Activated CD8-positive, alpha-beta T cell treated with anti-CD3 and anti-CD28 coated beads for 36 hours (primary cell): ENCODE measurements around the gene USP49. TPM values are rescaled to one million over a fixed set of nuclear protein-coding genes. Genes with fewer than 3 reads are reported as not detected.

Experiments used
- ATAC-seq: fragments of 200-7000 bp; cut with Tn5 transposase; one replicate; pipeline ENCODE4 v1.10.0; 2021; ENCODE audit warnings: mild to moderate bottlenecking, moderate library complexity
- CTCF ChIA-PET: fragments of 350-600 bp; sonication (Branson Sonifier 250); formaldehyde crosslinking; loops from one replicate; lab custom pipeline; 2021; ENCODE audit warnings: antibody characterized with exemption; lab: Charles Lee
- POLR2A ChIA-PET: fragments of 350-600 bp; sonication (Branson Sonifier 250); formaldehyde crosslinking; loops from one replicate; lab custom pipeline; 2021; ENCODE audit warnings: antibody characterized with exemption; lab: Charles Lee
- DNase-seq: peaks from one replicate; pipeline ENCODE4 v3.0.0-alpha.2; 2020
- H3K27ac Mint-ChIP-seq: one replicate; pipeline ENCODE4 v1.8.0; 2021; ENCODE audit warnings: mild to moderate bottlenecking, mixed read lengths
- H3K27me3 Mint-ChIP-seq: one replicate; pipeline ENCODE4 v1.8.0; 2021; ENCODE audit warnings: mixed read lengths
- H3K36me3 Mint-ChIP-seq: one replicate; pipeline ENCODE4 v1.8.0; 2021; ENCODE audit warnings: low read depth, mixed read lengths
- H3K4me1 Mint-ChIP-seq: one replicate; pipeline ENCODE4 v1.8.0; 2021; ENCODE audit warnings: low read depth, mixed read lengths
- H3K4me3 Mint-ChIP-seq: one replicate; pipeline ENCODE4 v1.8.0; 2021; ENCODE audit warnings: mild to moderate bottlenecking, moderate library complexity, mixed read lengths
- H3K9me3 Mint-ChIP-seq: one replicate; pipeline ENCODE4 v1.8.0; 2021; ENCODE audit warnings: mixed read lengths
- CTCF ChIP-seq: fragments of 200-600 bp; IDR thresholded peaks from one replicate; pipeline ENCODE4 v1.8.0; 2022; ENCODE audit warnings: antibody characterized with exemption, mild to moderate bottlenecking
- intact Hi-C: fragments of 100-400 bp; cut with micrococcal nuclease; formaldehyde crosslinking; loops from one replicate; pipeline ENCODE4 v1.10.0; 2022
- total RNA-seq, 2 experiments: library from RNA; stranded (reverse); gene quantifications; one replicate each; pipeline ENCODE4 v1.2.3, GENCODE V29; 2021

The USP49 gene
- total RNA-seq, 2 experiments from 2014 or later, result 5.7 to 5.9 TPM

- POLR2A ChIA-PET, result no interaction called here
- TF ChIP-seq CTCF, result no peak
- H3K27me3 Mint-ChIP-seq, result no peaks in the 10 kb centered on the region
- no peaks in the 10 kb centered on the region for H3K36me3 Mint-ChIP-seq
- no peaks in the 10 kb centered on the region for H3K4me1 Mint-ChIP-seq
- H3K4me3 Mint-ChIP-seq, result no peak overlapping the region
- CTCF ChIA-PET, result no interaction called here
- no peak for ATAC-seq
- DNase-seq, result no peak
- H3K27ac Mint-ChIP-seq, result no peak overlapping the region
- no peaks in the 10 kb centered on the region for H3K9me3 Mint-ChIP-seq
- intact Hi-C loops, result no loop called here
Measured at GRCh38 chr6:41743406-41744235, 151.6 kb downstream of the USP49 start.

- H3K27ac Mint-ChIP-seq, result no peak overlapping the region
- no peaks in the 10 kb centered on the region for H3K9me3 Mint-ChIP-seq
- ATAC-seq (no peak), DNase-seq (no peak)
- intact Hi-C loops, result no loop called here
- H3K4me3 Mint-ChIP-seq, result no peak overlapping the region
- POLR2A ChIA-PET, result no interaction called here
- H3K27me3 Mint-ChIP-seq, result no peaks in the 10 kb centered on the region
- TF ChIP-seq CTCF, result no peak
- CTCF ChIA-PET, result interaction anchor here (1.4 kb wide), 1 partner anchor 59 kb away, joined by 3 read pairs; no protein-coding TSS in a partner anchor
- no peaks in the 10 kb centered on the region for H3K36me3 Mint-ChIP-seq
- no peaks in the 10 kb centered on the region for H3K4me1 Mint-ChIP-seq
Measured at GRCh38 chr6:41741625-41742490, 153.3 kb downstream of the USP49 start.

GRCh38 chr6:41740366-41741162 lies 154.6 kb downstream of the USP49 start:
- ChIA-PET CTCF (no interaction called here), POLR2A (no interaction called here)
- Mint-ChIP-seq H3K27me3 (no peaks in the 10 kb centered on the region), H3K4me3 (no peak overlapping the region), H3K36me3 (no peaks in the 10 kb centered on the region), H3K9me3 (no peaks in the 10 kb centered on the region), H3K27ac (no peak overlapping the region), H3K4me1 (no peaks in the 10 kb centered on the region)
- no peak for ATAC-seq
- intact Hi-C loops, result no loop called here
- TF ChIP-seq CTCF, result no peak
- DNase-seq, result no peak

Other genes with a start within 250 kb of the USP49 start
- 10 to 100 TPM; 14.6 to 15.9 TPM for gene TFEB, start 159.8 kb downstream of the USP49 start, total RNA-seq
- gene PGC, start 148.0 kb downstream of the USP49 start, total RNA-seq, result not detected
- 1 to 10 TPM; 3.2 to 4.1 TPM for gene FRS3, start 115.5 kb downstream of the USP49 start, total RNA-seq
- gene PRICKLE4, start 114.6 kb downstream of the USP49 start, total RNA-seq, result not detected
- 100 to 1,000 TPM; 310 to 314 TPM for gene TOMM6, start 107.7 kb downstream of the USP49 start, total RNA-seq
- 10 to 100 TPM; 23.4 to 28.0 TPM for gene MED20, start 25.8 kb upstream of the USP49 start, total RNA-seq
- gene BYSL, start 26.1 kb upstream of the USP49 start, total RNA-seq, result 10 to 100 TPM; 56.4 to 59.5 TPM
- gene CCND3, start 46.4 kb upstream of the USP49 start, total RNA-seq, result 100 to 1,000 TPM; 457 to 459 TPM
- 10 to 100 TPM; 40.0 to 42.3 TPM for gene TAF8, start 155.1 kb upstream of the USP49 start, total RNA-seq
- gene C6orf132, start 247.2 kb upstream of the USP49 start, total RNA-seq, result under 1 TPM; 0.13 to 0.18 TPM